Adrenal gland (tissue), 12 donors: ENCODE results near the gene EXOC4. TPM values are rescaled to one million over a fixed set of nuclear protein-coding genes. Genes with fewer than 3 reads are reported as not detected.

Experiments used
- DNase-seq, 7 donors: peaks; one replicate each; pipeline ENCODE4 v3.0.0-alpha.2; 2019 to 2020
- H3K27ac ChIP-seq, 5 donors: fragments of 200-600 bp; sonication (generic) in 4 of 5; 1 replicate in 3 of 5; 2 replicates in 2 of 5; pipeline versions ENCODE4 v1.5.1 to v1.8.0; 2016 to 2020; ENCODE audit warnings: mild to moderate bottlenecking in 1 of 5
- H3K27me3 ChIP-seq: fragments of 200-600 bp; 2 replicates; pipeline ENCODE4 v1.8.0; 2021
- H3K36me3 ChIP-seq, 2 donors: fragments of 200-600 bp; replicated peaks in 1 of 2; 1 replicate in 1 of 2; 2 replicates in 1 of 2; pipeline versions ENCODE4 v1.5.1 to v1.8.0; 2018 to 2022
- H3K4me1 ChIP-seq, 2 donors: fragments of 200-600 bp; replicated peaks in 1 of 2; 1 replicate in 1 of 2; 2 replicates in 1 of 2; pipeline versions ENCODE4 v1.5.1 to v1.8.0; 2018 to 2021
- H3K4me3 ChIP-seq, 4 donors: fragments of 200-600 bp; sonication (generic) in 3 of 4; one replicate each; pipeline ENCODE4 v1.5.1; 2016 to 2018
- H3K9me3 ChIP-seq, 3 donors: fragments of 200-600 bp; sonication (generic) in 1 of 3; replicated peaks in 1 of 3; 1 replicate in 2 of 3; 2 replicates in 1 of 3; pipeline versions ENCODE4 v1.5.1 to v1.8.0; 2016 to 2021
- POLR2A ChIP-seq, 2 donors: fragments of 450-650 bp; IDR thresholded peaks; one replicate each; pipeline ENCODE4 v1.6.1; 2017; ENCODE audit warnings: antibody characterized with exemption in 2 of 2, mild to moderate bottlenecking in 2 of 2, moderate library complexity in 1 of 2
- WGBS, 4 donors: extraction: QIAGEN DNeasy Blood & Tissue Kit in 2 of 4; methylation state at CpG; one replicate each; pipeline versions ENCODE4 v1.1.5 to v1.1.7; 2013 to 2017; 5-methylcytosine and 5-hydroxymethylcytosine counted together
- intact Hi-C, 2 donors: fragments of 100-400 bp; cut with DNase I; formaldehyde crosslinking; loops; one replicate each; pipeline versions ENCODE4 v1.14.1 to v1.15.0; 2022 to 2023
- polyA plus RNA-seq, 3 donors: library from polyadenylated mRNA; stranded (reverse); fragments of 200-250 nt in 2 of 3; fragments of 350-450 nt in 1 of 3; fragmentation: Illumina TruSeq in 1 of 3; extraction: RNeasy Lipid Tissue Mini Kit (QIAGEN cat#74804) in 1 of 3; gene quantifications; one replicate each; pipeline ENCODE4 v1.2.3, GENCODE V29; 2013 to 2014
- total RNA-seq, 9 donors: library from RNA; depleted of rRNA in 4 of 9; stranded (reverse); fragments of >200 nt in 4 of 9; fragments of 120-200 nt in 1 of 9; fragmentation: NEBNext Ultra II Directional in 1 of 9; extraction: Animal tissue kit (Norgen Biotek cat#: 25700) in 1 of 9; gene quantifications; one replicate each; pipeline versions ENCODE4 v1.1.0 to v1.2.4, GENCODE V29; 2013 to 2023
- TF ChIP-seq, protein P1 (sequence below), 6 experiments: fragments of 450-650 bp in 4 of 6; fragments of 200-600 bp in 2 of 6; sonication (generic) in 1 of 6; IDR thresholded peaks; 1 replicate in 5 of 6; 2 replicates in 1 of 6; pipeline versions ENCODE4 v1.5.1 to v1.8.0; 2016 to 2021; ENCODE audit warnings: antibody characterized with exemption in 6 of 6, mild to moderate bottlenecking in 2 of 6, moderate library complexity in 1 of 6
- donor health status: healthy with polysubstance abuse.
- donor health status: Bipolar disorder and iron deficiency.
- donor health status: DM: yes; HTN: yes; CAD: no.
- donor health status: DM: no; HTN: no; CAD: no.
- donor health status: DM: no; HTN: no; CAD: no.
- donor health status: DM: yes; HTN: yes; CAD: no.

The EXOC4 gene
- total and polyA plus RNA-seq, 12 donors: 12.5 to 93.8 (median 67.4) TPM

GRCh38 chr7:133339772-133340171 is 86.9 kb downstream of the EXOC4 start:
- no peak overlapping the region for H3K27ac ChIP-seq
- no peaks in the 10 kb centered on the region for H3K27me3 ChIP-seq
- H3K4me1 ChIP-seq: no peaks in the 10 kb centered on the region
- no peak for TF ChIP-seq POLR2A (IDR thresholded peaks at IDR 0.05)
- TF ChIP-seq, protein P1, sequence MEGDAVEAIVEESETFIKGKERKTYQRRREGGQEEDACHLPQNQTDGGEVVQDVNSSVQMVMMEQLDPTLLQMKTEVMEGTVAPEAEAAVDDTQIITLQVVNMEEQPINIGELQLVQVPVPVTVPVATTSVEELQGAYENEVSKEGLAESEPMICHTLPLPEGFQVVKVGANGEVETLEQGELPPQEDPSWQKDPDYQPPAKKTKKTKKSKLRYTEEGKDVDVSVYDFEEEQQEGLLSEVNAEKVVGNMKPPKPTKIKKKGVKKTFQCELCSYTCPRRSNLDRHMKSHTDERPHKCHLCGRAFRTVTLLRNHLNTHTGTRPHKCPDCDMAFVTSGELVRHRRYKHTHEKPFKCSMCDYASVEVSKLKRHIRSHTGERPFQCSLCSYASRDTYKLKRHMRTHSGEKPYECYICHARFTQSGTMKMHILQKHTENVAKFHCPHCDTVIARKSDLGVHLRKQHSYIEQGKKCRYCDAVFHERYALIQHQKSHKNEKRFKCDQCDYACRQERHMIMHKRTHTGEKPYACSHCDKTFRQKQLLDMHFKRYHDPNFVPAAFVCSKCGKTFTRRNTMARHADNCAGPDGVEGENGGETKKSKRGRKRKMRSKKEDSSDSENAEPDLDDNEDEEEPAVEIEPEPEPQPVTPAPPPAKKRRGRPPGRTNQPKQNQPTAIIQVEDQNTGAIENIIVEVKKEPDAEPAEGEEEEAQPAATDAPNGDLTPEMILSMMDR (IDR thresholded peaks at IDR 0.05): no peak
- intact Hi-C loops: no loop called here
- no peak for DNase-seq
- peaks cover 0 to 9% (median 7%) of the 10 kb centered on the region in 3 donors for H3K9me3 ChIP-seq
- H3K36me3 ChIP-seq: no peaks in the 10 kb centered on the region
- 77 to 98% (median 94%) methylated on average over 2 of the region's 2 CpGs for WGBS, 4 donors
- H3K4me3 ChIP-seq: no peak overlapping the region

DNA sequence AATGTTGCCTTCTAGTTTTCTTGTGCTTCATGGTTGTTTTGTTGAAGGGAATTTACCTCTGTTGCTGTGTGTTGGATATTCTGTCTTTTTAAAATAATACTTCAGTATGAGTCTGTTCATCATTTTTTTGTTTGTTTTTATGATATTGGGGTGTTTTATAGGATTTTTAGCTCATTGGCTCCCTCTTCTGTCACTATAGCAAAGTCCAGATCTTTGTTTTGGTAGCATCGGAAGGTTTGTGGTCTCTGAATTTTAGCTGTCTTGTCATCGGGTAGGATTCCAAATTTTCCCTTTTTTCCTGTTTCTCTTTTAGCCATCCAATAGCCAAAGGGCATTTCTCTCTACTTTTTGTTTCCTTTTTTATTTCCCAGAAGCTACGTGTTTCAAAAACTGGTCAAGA is 91.4 kb downstream of the EXOC4 start:
- H3K4me1 ChIP-seq: peaks cover 0 to 8% of the 10 kb centered on the region in 2 donors
- no peak for DNase-seq
- no peaks in the 10 kb centered on the region for H3K36me3 ChIP-seq
- no peak overlapping the region for H3K27ac ChIP-seq
- peaks cover 0 to 9% (median 7%) of the 10 kb centered on the region in 3 donors for H3K9me3 ChIP-seq
- 76 to 81% (median 79%) methylated on average over 3 of the region's 3 CpGs for WGBS, 4 donors
- no peak overlapping the region for H3K4me3 ChIP-seq
- TF ChIP-seq, protein P1 (IDR thresholded peaks at IDR 0.05): peak in 5 of 6 experiments; percentile 12 to 43 (median 41)
- no peak for TF ChIP-seq POLR2A (IDR thresholded peaks at IDR 0.05)
- no peaks in the 10 kb centered on the region for H3K27me3 ChIP-seq
- intact Hi-C loops: no loop called here

DNA sequence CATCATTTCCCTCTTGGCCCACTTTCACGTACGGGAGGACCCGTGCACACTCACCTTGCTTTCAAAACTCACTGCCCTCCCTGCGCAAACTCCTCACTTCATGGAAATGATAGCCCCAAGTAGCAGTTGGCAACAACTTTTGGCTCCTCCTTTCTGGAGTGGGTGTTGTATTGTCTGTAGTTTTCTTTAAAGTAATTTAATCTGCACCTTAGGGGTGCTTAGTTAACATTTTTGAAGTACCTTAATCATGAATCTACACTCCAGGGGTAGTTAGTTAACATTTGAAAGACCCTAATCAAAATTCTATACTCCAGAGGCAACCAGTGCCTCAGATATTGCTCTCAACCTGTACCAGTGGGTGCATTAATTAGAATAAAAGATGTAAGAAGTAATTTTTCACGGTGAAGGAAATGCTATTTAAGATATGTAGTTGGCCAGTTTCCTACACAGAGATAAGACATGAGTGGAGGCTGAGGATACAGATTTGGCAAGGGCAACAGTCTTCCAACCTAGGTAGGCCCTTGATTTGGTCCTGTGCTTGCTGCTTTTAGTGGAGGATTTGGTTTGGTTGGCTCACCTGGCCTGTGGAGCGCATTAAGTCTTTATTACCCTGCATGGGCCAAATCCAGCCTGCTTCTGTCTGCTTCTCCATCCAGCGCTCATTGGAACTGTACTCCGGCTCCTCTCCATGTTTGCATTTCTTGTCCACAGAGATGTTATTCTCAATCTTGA is 93.0 kb downstream of the EXOC4 start:
- 76 to 79% (median 78%) methylated on average over 8 of the region's 8 CpGs for WGBS, 4 donors
- no peak overlapping the region for H3K4me3 ChIP-seq
- no peak overlapping the region for H3K27ac ChIP-seq
- no peaks in the 10 kb centered on the region for H3K27me3 ChIP-seq
- TF ChIP-seq POLR2A (IDR thresholded peaks at IDR 0.05): no peak
- TF ChIP-seq, protein P1 (IDR thresholded peaks at IDR 0.05): no peak
- no peaks in the 10 kb centered on the region for H3K36me3 ChIP-seq
- no peak for DNase-seq
- peaks cover 0 to 9% (median 7%) of the 10 kb centered on the region in 3 donors for H3K9me3 ChIP-seq
- peaks cover 0 to 8% of the 10 kb centered on the region in 2 donors for H3K4me1 ChIP-seq
- intact Hi-C loops: no loop called here

- peaks cover 0 to 8% of the 10 kb centered on the region in 2 donors for H3K4me1 ChIP-seq
- H3K27me3 ChIP-seq: no peaks in the 10 kb centered on the region
- no peak for DNase-seq
- no peak overlapping the region for H3K4me3 ChIP-seq
- no peak overlapping the region for H3K27ac ChIP-seq
- no peak for TF ChIP-seq POLR2A (IDR thresholded peaks at IDR 0.05)
- TF ChIP-seq, protein P1 (IDR thresholded peaks at IDR 0.05): no peak
- no peaks in the 10 kb centered on the region for H3K36me3 ChIP-seq
- peaks cover 0 to 16% (median 7%) of the 10 kb centered on the region in 3 donors for H3K9me3 ChIP-seq
- intact Hi-C loops: no loop called here
- 91 to 95% (median 94%) methylated on average over 5 of the region's 5 CpGs for whole genome bisulfite sequencing, 4 donors
Observed at GRCh38 chr7:133348250-133348649, 95.4 kb downstream of the EXOC4 start.
